RWPE1 (cell line): ENCODE data around the gene OR51L1.

Experiments
- CTCF ChIA-PET: fragments of 350-600 bp; sonication (Branson Sonifier 250); formaldehyde crosslinking; extraction: SDS; loops from one replicate; lab custom pipeline; 2021; lab: Yijun Ruan, JAX
- POLR2A ChIA-PET: fragments of 400-600 bp; formaldehyde crosslinking; extraction: SDS; loops from one replicate; lab custom pipeline; 2020; ENCODE audit warnings: antibody characterized with exemption; ENCODE audit not compliant: low non-redundant PET; lab: Yijun Ruan, JAX
- DNase-seq: peaks from one replicate; pipeline ENCODE4 v3.0.0; 2012; ENCODE audit warnings: low spot score
- H3K27ac ChIP-seq: fragments of 450-650 bp; 2 replicates; pipeline ENCODE4 v1.5.1; 2017
- CTCF ChIP-seq: fragments of 450-650 bp; conservative IDR thresholded peaks from 2 replicates; pipeline ENCODE4 v1.5.1; 2017; ENCODE audit warnings: low read depth, mild to moderate bottlenecking

The OR51L1 gene

GRCh38 chr11:4979036-4979435 lies 15.6 kb upstream of the OR51L1 start:
- no peak overlapping the region for H3K27ac ChIP-seq
- ChIA-PET CTCF (no interaction called here), POLR2A (no interaction called here)
- TF ChIP-seq CTCF, result no peak
- no peak for DNase-seq

GRCh38 chr11:4982678-4983077 lies 12.0 kb upstream of the OR51L1 start:
- TF ChIP-seq CTCF, result no peak
- no peak for DNase-seq
- no peak overlapping the region for H3K27ac ChIP-seq
- ChIA-PET CTCF (no interaction called here), POLR2A (no interaction called here)

- DNase-seq, result no peak
- H3K27ac ChIP-seq, result no peak overlapping the region
- TF ChIP-seq CTCF, result no peak
- POLR2A ChIA-PET, result no interaction called here
- CTCF ChIA-PET, result no interaction called here
Measured at GRCh38 chr11:4983841-4984240, 10.8 kb upstream of the OR51L1 start.

GRCh38 chr11:4991060-4991459 lies 3.6 kb upstream of the OR51L1 start:
- no peak for DNase-seq
- no peak overlapping the region for H3K27ac ChIP-seq
- CTCF ChIA-PET, result interaction anchor here (1.0 kb wide), 1 partner anchor 13 kb away, joined by 3 read pairs; no protein-coding TSS in a partner anchor
- TF ChIP-seq CTCF, result no peak
- POLR2A ChIA-PET, result no interaction called here

GRCh38 chr11:5004424-5005274 lies 10.0 kb downstream of the OR51L1 start:
- TF ChIP-seq CTCF, result peak; percentile 49

GRCh38 chr11:5007561-5007960 lies 12.9 kb downstream of the OR51L1 start:
- ChIA-PET POLR2A (no interaction called here), CTCF (no interaction called here)
- H3K27ac ChIP-seq, result no peak overlapping the region

More at GRCh38 chr11:5004424-5005274, 10.0 kb downstream of the OR51L1 start:
- no peak overlapping the region for H3K27ac ChIP-seq
- peak; percentile 18 for DNase-seq
- ChIA-PET CTCF (interaction anchor here (1.0 to 1.7 kb wide), 2 partner anchors 14 to 368 kb away, joined by 3 to 5 read pairs; partner anchors contain the start of gene OR51D1), POLR2A (no interaction called here)

More at GRCh38 chr11:5007561-5007960, 12.9 kb downstream of the OR51L1 start:
- no peak for TF ChIP-seq CTCF
- no peak for DNase-seq
